Measurements from ENCODE around the gene CHRNE.

CHRNE gene

DNA sequence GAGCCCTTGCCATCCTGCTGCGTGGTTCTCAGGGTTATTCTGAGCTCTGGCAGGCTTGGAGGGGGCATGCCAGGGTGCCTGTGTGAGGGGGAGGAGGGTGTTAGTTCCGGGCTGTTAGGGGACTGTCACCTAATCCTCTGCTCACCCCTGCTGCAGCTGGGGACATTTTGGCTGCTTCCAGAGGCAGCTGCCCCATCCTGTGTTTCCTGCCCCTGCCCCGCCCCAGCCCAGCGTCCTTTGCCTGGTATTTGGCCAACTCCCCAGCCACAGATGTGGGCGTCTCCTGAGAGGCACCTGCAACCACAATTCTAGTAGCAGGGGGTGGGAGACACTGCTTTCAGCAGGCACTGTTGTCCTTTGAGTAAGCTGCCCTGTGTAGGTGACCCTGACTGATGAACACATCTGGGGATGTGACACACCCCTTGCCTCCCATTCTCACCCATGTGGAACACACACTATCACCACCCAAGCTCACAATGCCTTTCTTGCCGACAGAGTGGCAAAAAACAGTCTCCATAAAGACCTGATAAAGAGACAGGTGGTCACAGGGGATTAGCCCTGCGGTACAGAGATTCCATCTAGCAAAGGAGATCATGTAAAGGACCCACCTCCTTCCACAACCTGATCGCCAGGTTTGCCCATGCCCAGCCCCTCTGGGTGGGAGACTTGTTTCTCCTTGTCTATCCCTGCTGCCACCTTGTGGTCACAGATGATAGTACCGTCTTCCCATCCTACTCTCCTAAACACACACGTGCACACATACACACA is at the start of gene CHRNE:
CHRNE (minus strand) TSS at position 48 of the 768 bp plus-strand sequence; CDS start at position 13, 35 bp downstream.
- POLR2A ChIA-PET: no interaction called here
- TF ChIP-seq, protein P1, sequence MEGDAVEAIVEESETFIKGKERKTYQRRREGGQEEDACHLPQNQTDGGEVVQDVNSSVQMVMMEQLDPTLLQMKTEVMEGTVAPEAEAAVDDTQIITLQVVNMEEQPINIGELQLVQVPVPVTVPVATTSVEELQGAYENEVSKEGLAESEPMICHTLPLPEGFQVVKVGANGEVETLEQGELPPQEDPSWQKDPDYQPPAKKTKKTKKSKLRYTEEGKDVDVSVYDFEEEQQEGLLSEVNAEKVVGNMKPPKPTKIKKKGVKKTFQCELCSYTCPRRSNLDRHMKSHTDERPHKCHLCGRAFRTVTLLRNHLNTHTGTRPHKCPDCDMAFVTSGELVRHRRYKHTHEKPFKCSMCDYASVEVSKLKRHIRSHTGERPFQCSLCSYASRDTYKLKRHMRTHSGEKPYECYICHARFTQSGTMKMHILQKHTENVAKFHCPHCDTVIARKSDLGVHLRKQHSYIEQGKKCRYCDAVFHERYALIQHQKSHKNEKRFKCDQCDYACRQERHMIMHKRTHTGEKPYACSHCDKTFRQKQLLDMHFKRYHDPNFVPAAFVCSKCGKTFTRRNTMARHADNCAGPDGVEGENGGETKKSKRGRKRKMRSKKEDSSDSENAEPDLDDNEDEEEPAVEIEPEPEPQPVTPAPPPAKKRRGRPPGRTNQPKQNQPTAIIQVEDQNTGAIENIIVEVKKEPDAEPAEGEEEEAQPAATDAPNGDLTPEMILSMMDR (IDR thresholded peaks at IDR 0.05; ENCODE audit: control extremely low read depth, extremely low read depth, low read depth, missing control alignments): peak; percentile 72
- CTCF ChIA-PET: interaction anchor here (0.7 to 3.0 kb wide), 18 partner anchors 10 to 349 kb away, joined by 3 to 9 read pairs (median 4); partner anchors contain the start of genes GLTPD2, MYBBP1A and SPAG7
- peak; percentile 61 for DNase-seq (ENCODE audit: extremely low spot score)

DNA sequence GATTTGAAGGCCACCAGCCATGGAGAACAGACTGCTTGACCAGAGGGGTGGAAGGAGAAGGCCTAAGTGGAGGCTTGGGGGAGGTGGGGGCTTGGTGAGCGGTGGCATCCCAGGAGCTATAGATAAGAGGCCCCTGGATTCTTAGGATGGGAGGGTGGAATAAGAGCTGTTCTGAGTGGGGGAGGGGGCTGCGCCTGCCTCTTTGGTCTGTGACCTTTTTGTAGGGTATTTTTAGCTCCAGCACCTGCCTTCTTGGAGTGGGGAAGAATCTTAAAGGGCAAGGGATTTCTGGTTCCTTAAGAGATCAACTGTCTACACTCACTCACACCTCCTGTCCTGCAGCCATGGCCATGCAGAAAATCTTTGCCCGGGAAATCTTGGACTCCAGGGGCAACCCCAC is 48.6 kb upstream of the CHRNE start:
- TF ChIP-seq, protein P1 (IDR thresholded peaks at IDR 0.05; ENCODE audit: control extremely low read depth, extremely low read depth, low read depth, missing control alignments): no peak
- ChIA-PET POLR2A (interaction anchor here (0.9 to 4.4 kb wide), 3 partner anchors 11 to 19 kb away, joined by 3 to 34 read pairs (median 4); partner anchors contain the start of genes RNF167, SLC25A11 and SPAG7), CTCF (interaction anchor here (0.9 to 3.8 kb wide), 7 partner anchors 11 to 111 kb away, joined by 3 to 13 read pairs (median 11); partner anchors contain the start of genes CAMTA2 and SPAG7)
- DNase-seq (ENCODE audit: extremely low spot score): no peak

DNA sequence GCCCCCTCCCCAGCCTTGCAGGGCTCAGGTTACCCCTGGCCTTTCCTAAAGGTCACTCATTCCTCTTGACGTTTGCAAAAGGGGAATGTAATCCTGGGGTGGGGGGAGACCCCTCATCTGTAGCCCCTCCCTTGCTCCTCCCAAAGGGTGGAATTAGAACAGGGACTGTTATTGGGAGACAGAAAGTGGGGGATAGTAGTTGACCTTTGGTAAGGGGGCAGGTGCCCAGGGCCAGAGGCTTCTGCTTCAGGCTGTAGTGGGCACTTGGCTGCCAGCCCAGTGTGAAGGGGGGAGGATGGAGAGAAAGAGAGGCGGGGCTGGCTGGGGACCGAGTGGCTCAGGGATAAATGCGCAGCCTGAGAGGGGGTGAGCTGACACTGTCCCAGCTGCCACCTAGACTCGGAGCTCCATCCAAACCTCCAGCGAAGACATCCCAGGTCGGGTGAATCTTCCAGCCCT is 47.9 kb upstream of the CHRNE start, which contains the start of gene ENO3:
ENO3 (plus strand) TSS at position 374 of the 459 bp plus-strand sequence. CDS start 711 bp downstream, outside the sequence.
- POLR2A ChIA-PET: interaction anchor here (4.4 kb wide), 1 partner anchor 16 kb away, joined by 34 read pairs; the partner anchor contains the start of gene SPAG7
- TF ChIP-seq, protein P1 (IDR thresholded peaks at IDR 0.05; ENCODE audit: control extremely low read depth, extremely low read depth, low read depth, missing control alignments): no peak
- no peak for DNase-seq (ENCODE audit: extremely low spot score)
- CTCF ChIA-PET: interaction anchor here (2.0 to 3.8 kb wide), 4 partner anchors 11 to 112 kb away, joined by 5 to 12 read pairs (median 12); partner anchors contain the start of gene CAMTA2

DNA sequence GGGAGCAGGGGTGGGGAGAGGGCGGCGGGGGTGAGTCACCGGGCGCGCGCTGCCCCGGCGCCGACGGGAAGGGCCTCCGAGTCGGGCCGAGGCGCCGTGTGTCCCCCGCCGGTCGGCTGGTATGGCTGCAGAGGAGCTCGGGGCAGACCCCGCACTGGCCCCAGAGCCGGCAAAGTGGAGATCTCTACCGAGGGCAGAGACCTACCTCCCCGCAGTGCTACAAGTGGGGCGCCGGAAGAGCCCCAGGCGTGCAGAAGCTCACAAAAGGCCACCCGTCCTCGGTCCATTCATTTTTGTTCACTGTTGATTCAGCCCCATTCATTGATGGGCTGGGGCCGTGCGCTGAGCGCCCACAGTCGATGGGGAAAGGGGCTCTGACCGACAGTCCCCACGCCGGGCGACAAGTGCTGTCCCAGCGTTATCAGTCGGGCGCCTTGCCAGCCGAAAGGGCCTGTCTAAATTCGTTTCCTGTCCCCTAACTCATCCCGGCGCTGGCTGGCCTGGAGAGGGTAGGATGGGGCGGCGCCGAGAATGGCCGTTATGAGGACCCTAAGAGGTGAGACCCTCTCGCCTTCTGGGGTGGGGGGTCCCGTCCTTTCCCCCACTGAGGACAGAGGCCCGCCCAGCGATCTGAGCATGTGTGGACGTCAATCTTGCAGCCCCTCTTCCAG is 47.3 kb upstream of the CHRNE start:
- TF ChIP-seq, protein P1 (IDR thresholded peaks at IDR 0.05; ENCODE audit: control extremely low read depth, extremely low read depth, low read depth, missing control alignments): no peak
- ChIA-PET POLR2A (interaction anchor here (4.4 kb wide), 1 partner anchor 17 kb away, joined by 34 read pairs; the partner anchor contains the start of gene SPAG7), CTCF (interaction anchor here (0.9 to 3.8 kb wide), 5 partner anchors 12 to 37 kb away, joined by 3 to 12 read pairs (median 6); partner anchors contain the start of genes CAMTA2 and SPAG7)
- no peak for DNase-seq (ENCODE audit: extremely low spot score)

DNA sequence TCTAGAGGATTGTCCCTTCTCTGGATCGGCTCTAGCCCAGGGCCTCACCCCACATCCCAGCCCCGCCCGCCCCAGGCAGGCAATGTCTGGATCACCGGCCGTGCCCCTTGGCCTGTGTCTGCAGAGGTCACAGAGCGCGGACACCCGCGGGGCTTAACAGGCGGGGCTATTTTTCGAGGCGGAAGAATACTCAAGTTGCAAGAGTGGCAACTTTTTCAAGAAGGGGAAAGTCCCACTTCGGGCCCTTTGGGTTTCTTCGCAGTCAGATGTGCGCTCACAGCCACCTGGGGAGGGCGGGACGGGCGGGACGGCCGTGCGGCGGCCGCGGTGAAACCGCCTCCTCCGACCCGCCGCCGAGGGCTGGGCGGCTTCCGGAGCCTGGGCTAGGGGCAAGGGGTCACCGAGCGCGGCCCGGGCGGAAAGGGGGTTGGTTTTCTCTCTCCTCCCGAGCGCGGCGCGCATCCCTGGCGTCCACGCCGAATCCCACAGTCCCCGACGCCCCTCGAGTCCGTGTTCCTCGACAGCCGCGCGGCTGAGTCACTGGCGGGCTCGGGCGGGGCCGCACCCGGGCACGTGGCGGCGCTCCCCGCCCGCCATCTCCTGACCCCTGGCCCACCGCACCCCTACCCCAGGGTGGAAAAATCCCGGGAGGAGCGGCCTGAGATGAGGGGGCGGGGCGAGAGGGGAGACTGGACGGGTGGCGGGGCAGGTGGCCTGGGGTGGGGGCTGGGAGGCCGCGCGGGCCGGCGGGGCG is 46.6 kb upstream of the CHRNE start:
- CTCF ChIA-PET: interaction anchor here (0.9 to 4.0 kb wide), 4 partner anchors 18 to 40 kb away, joined by 3 to 12 read pairs (median 8); partner anchors contain the start of genes CAMTA2 and SPAG7
- POLR2A ChIA-PET: interaction anchor here (1.4 to 4.4 kb wide), 2 partner anchors 10 to 17 kb away, joined by 6 to 34 read pairs; partner anchors contain the start of genes RNF167, SLC25A11 and SPAG7
- DNase-seq (ENCODE audit: extremely low spot score): peak; percentile 87
- TF ChIP-seq, protein P1 (IDR thresholded peaks at IDR 0.05; ENCODE audit: control extremely low read depth, extremely low read depth, low read depth, missing control alignments): no peak
